HL-60 (cell line): ENCODE results near the gene LMF2.

Source experiments
- CTCF ChIP-seq: IDR thresholded peaks from one replicate; pipeline ENCODE4 v1.5.1; 2011; ENCODE audit warnings: low read length, control low read depth, inconsistent platforms; ENCODE audit not compliant: insufficient read depth
- GABPA ChIP-seq: IDR thresholded peaks from 2 replicates; pipeline ENCODE4 v1.6.1; 2012; ENCODE audit warnings: low read depth
- POLR2AphosphoS5 ChIP-seq: IDR thresholded peaks from 2 replicates; pipeline ENCODE4 v1.6.1; 2012; ENCODE audit warnings: low read depth
- REST ChIP-seq: IDR thresholded peaks from 2 replicates; pipeline ENCODE4 v1.6.1; 2012; ENCODE audit warnings: low read depth; ENCODE audit not compliant: insufficient replicate concordance
- SPI1 ChIP-seq: IDR thresholded peaks from 2 replicates; pipeline ENCODE4 v1.6.1; 2012; ENCODE audit warnings: low read depth, mild to moderate bottlenecking, borderline replicate concordance

DNA sequence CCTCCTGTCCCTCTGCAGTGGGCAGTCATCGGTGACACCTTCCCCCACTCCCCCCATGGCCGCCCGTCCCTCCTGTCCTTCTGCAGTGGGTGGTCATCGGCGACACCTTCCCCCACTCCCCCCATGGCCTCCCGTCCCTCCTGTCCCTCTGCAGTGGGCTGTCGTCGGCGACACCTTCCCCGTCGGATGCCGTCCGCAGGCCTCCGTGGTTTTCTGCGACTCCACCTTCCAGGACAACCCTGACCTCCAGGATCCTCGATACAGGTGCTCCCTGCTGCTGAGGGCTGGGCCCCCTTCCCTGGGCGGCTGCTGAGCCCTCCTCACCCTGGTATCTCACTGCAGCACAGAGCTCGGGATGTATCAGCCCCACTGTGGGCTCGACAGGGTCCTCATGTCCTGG lies 18.6 kb downstream of the LMF2 start:
- TF ChIP-seq CTCF (no peak), REST (no peak), POLR2AphosphoS5 (no peak), GABPA (no peak), SPI1 (no peak)
